CD14-positive monocyte (primary cell): ENCODE results near the gene GK. TPM values are rescaled to one million over a fixed set of nuclear protein-coding genes. Genes with fewer than 3 reads are reported as not detected.
"Not testable (repeated sequence)": the region's sequence is repeated elsewhere in the genome, so short reads cannot be mapped to it uniquely, and the experiment has no call there.

ENCODE experiments used
- DNase-seq, 3 donors: peaks; one replicate each; pipeline ENCODE4 v3.0.0-alpha.2; 2011 to 2022
- H2AFZ ChIP-seq: 2 replicates; pipeline ENCODE4 v1.6.0; 2012; ENCODE audit warnings: mild to moderate bottlenecking, low read depth, low read length, inconsistent platforms; ENCODE audit not compliant: insufficient read depth, poor library complexity, severe bottlenecking
- H3K27ac ChIP-seq, 2 donors: 1 replicate in 1 of 2; 2 replicates in 1 of 2; pipeline ENCODE4 v1.5.1; 2012 to 2013; ENCODE audit warnings: low read length in 2 of 2, control low read depth in 1 of 2, inconsistent platforms in 1 of 2, low read depth in 1 of 2, mild to moderate bottlenecking in 1 of 2
- H3K27me3 ChIP-seq, 2 donors: one replicate each; pipeline versions ENCODE4 v1.6.0 to v1.6.1; 2011 to 2013; ENCODE audit warnings: low read length in 2 of 2; ENCODE audit not compliant: control insufficient read depth in 2 of 2, insufficient read depth in 2 of 2
- H3K36me3 ChIP-seq, 2 donors: replicated peaks in 1 of 2; 1 replicate in 1 of 2; 2 replicates in 1 of 2; pipeline versions ENCODE4 v1.5.1 to v1.6.1; 2012 to 2013; ENCODE audit warnings: low read length in 2 of 2, control low read depth in 1 of 2, inconsistent platforms in 1 of 2, mild to moderate bottlenecking in 1 of 2; ENCODE audit not compliant: insufficient read depth in 2 of 2, control insufficient read depth in 1 of 2
- H3K4me1 ChIP-seq, 2 donors: 1 replicate in 1 of 2; 2 replicates in 1 of 2; pipeline versions ENCODE4 v1.5.1 to v1.6.1; 2012 to 2013; ENCODE audit warnings: low read length in 2 of 2, control low read depth in 1 of 2, inconsistent platforms in 1 of 2, mild to moderate bottlenecking in 1 of 2, moderate library complexity in 1 of 2; ENCODE audit not compliant: insufficient read depth in 2 of 2, control insufficient read depth in 1 of 2
- H3K4me2 ChIP-seq: replicated peaks from 2 replicates; pipeline ENCODE3; 2012; ENCODE audit warnings: low read length, moderate library complexity, mild to moderate bottlenecking; ENCODE audit not compliant: poor library complexity, severe bottlenecking; ENCODE audit errors: extremely low read depth
- H3K4me3 ChIP-seq, 3 experiments: fragments of 200-600 bp in 1 of 3; sonication (generic) in 1 of 3; replicated peaks in 1 of 3; 1 replicate in 2 of 3; 2 replicates in 1 of 3; pipeline ENCODE4 v1.5.1; 2011 to 2013; ENCODE audit warnings: low read length in 3 of 3, mild to moderate bottlenecking in 3 of 3, control low read depth in 2 of 3, low read depth in 2 of 3, inconsistent platforms in 1 of 3, moderate library complexity in 1 of 3
- H3K79me2 ChIP-seq: 2 replicates; pipeline ENCODE4 v1.6.0; 2012; ENCODE audit warnings: mild to moderate bottlenecking, control low read depth, inconsistent platforms, low read length, moderate library complexity; ENCODE audit not compliant: insufficient read depth
- H3K9ac ChIP-seq: 2 replicates; pipeline ENCODE4 v1.6.0; 2017; ENCODE audit warnings: low read length, mild to moderate bottlenecking; ENCODE audit not compliant: insufficient read depth, poor library complexity, severe bottlenecking
- H3K9me3 ChIP-seq, 2 donors: replicated peaks in 1 of 2; 1 replicate in 1 of 2; 2 replicates in 1 of 2; pipeline versions ENCODE4 v1.5.1 to v1.6.1; 2012 to 2013; ENCODE audit warnings: low read length in 2 of 2, control low read depth in 1 of 2; ENCODE audit not compliant: control insufficient read depth in 1 of 2, insufficient read depth in 1 of 2
- H4K20me1 ChIP-seq: 2 replicates; pipeline ENCODE4 v1.6.0; 2012; ENCODE audit warnings: mild to moderate bottlenecking, low read length, control low read depth, moderate library complexity; ENCODE audit not compliant: insufficient read depth
- H3K27ac Mint-ChIP-seq, 7 donors: one replicate each; pipeline ENCODE4 v1.8.0; 2020; ENCODE audit warnings: mild to moderate bottlenecking in 7 of 7, mixed read lengths in 7 of 7, moderate library complexity in 6 of 7, inconsistent platforms in 2 of 7
- H3K27me3 Mint-ChIP-seq, 3 donors: one replicate each; pipeline ENCODE4 v1.8.0; 2021 to 2022; ENCODE audit warnings: low read depth in 3 of 3, mild to moderate bottlenecking in 3 of 3, mixed read lengths in 3 of 3, moderate library complexity in 3 of 3, inconsistent platforms in 1 of 3
- H3K36me3 Mint-ChIP-seq, 2 donors: one replicate each; pipeline ENCODE4 v1.8.0; 2020; ENCODE audit warnings: mixed read lengths in 2 of 2, inconsistent platforms in 1 of 2, mild to moderate bottlenecking in 1 of 2
- H3K4me1 Mint-ChIP-seq: one replicate; pipeline ENCODE4 v1.8.0; 2020; ENCODE audit warnings: mild to moderate bottlenecking, mixed read lengths
- H3K4me3 Mint-ChIP-seq, 2 donors: one replicate each; pipeline ENCODE4 v1.8.0; 2020; ENCODE audit warnings: mild to moderate bottlenecking in 2 of 2, mixed read lengths in 2 of 2, moderate library complexity in 1 of 2
- H3K9me3 Mint-ChIP-seq, 7 donors: one replicate each; pipeline ENCODE4 v1.8.0; 2020 to 2022; ENCODE audit warnings: mixed read lengths in 7 of 7, mild to moderate bottlenecking in 6 of 7, moderate library complexity in 6 of 7, inconsistent platforms in 2 of 7
- CTCF ChIP-seq: fragments of 200-600 bp; IDR thresholded peaks from one replicate; pipeline ENCODE4 v1.8.0; 2022; ENCODE audit warnings: antibody characterized with exemption, mild to moderate bottlenecking
- WGBS: methylation state at CpG from one replicate; pipeline ENCODE4 v1.1.5; 2013; ENCODE audit warnings: missing lambda C conversion rate; ENCODE audit not compliant: insufficient coverage; 5-methylcytosine and 5-hydroxymethylcytosine counted together
- intact Hi-C, 2 donors: fragments of 100-400 bp; cut with micrococcal nuclease; formaldehyde crosslinking; loops; one replicate each; pipeline versions ENCODE4 v1.15.0 to v1.15.1; 2023
- polyA plus RNA-seq, 3 donors: library from polyadenylated mRNA; depleted of rRNA in 1 of 3; unstranded in 2 of 3; stranded (reverse) in 1 of 3; fragments of 300-500 nt in 2 of 3; fragments of >200 nt in 1 of 3; fragmentation: Illumina TruSeq in 2 of 3; gene quantifications; 1 replicate in 2 of 3; 2 replicates in 1 of 3; pipeline ENCODE4 v1.2.3, GENCODE V29; 2012 to 2021

Gene GK
- polyA plus RNA-seq, 3 donors, result 21.2 to 51.9 (median 41.0) TPM

GRCh38 chrX:30751497-30751896 is 98.3 kb downstream of the GK start:
- no peak for TF ChIP-seq CTCF
- H3K4me3 Mint-ChIP-seq, result no peak overlapping the region
- DNase-seq, result no peak
- Histone ChIP-seq H3K36me3 (no peaks in the 10 kb centered on the region), H3K27ac (no peak overlapping the region), H3K4me3 (no peak overlapping the region), H3K4me2 (no peak overlapping the region), H4K20me1 (no peaks in the 10 kb centered on the region), H2AFZ (no peak overlapping the region), H3K4me1 (no peaks in the 10 kb centered on the region), H3K27me3 (no peaks in the 10 kb centered on the region), H3K9ac (no peak overlapping the region), H3K9me3 (no peaks in the 10 kb centered on the region), H3K79me2 (no peaks in the 10 kb centered on the region)
- H3K36me3 Mint-ChIP-seq, result no peaks in the 10 kb centered on the region
- intact Hi-C loops, result no loop called here
- no CpG with 5 or more reads among the region's 3 CpGs for WGBS
- H3K27ac Mint-ChIP-seq, result no peak overlapping the region
- H3K27me3 Mint-ChIP-seq, result peaks cover 0 to 11% (median 0%) of the 10 kb centered on the region in 3 donors
- H3K4me1 Mint-ChIP-seq, result no peaks in the 10 kb centered on the region
- H3K9me3 Mint-ChIP-seq, result peaks cover 0 to 10% (median 3%) of the 10 kb centered on the region in 7 donors

DNA sequence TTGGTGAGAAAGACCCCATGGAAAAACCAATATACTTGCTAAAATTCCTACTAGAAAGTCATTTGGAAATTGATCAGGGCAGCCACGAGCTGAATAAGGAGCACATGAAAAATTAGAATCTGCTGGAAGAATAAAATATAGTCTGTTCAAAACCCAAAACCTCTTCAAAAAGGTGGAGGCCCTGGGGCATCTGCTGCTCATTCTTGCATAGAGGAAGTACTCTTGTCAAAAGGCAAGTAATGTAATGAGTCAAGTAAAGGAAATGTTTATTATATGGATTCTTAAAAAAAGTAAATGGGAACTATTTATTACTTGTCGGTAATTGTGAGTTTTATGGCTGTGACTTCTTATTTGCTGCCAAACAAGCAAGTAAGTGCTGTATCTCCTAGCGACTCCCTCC is 109.5 kb downstream of the GK start:
- Mint-ChIP-seq H3K4me1 (no peaks in the 10 kb centered on the region), H3K9me3 (peaks cover 0 to 12% (median 2%) of the 10 kb centered on the region in 7 donors), H3K27me3 (peaks cover 0 to 7% (median 1%) of the 10 kb centered on the region in 3 donors), H3K36me3 (no peaks in the 10 kb centered on the region), H3K4me3 (no peak overlapping the region), H3K27ac (no peak overlapping the region)
- Histone ChIP-seq H3K27ac (no peak overlapping the region), H3K9me3 (no peaks in the 10 kb centered on the region), H4K20me1 (no peaks in the 10 kb centered on the region), H3K4me2 (no peak overlapping the region), H2AFZ (no peak overlapping the region), H3K9ac (no peak overlapping the region), H3K4me1 (no peaks in the 10 kb centered on the region), H3K4me3 (no peak overlapping the region), H3K27me3 (no peaks in the 10 kb centered on the region), H3K79me2 (no peaks in the 10 kb centered on the region), H3K36me3 (no peaks in the 10 kb centered on the region)
- WGBS, result no CpG with 5 or more reads among the region's 3 CpGs
- no peak for DNase-seq
- intact Hi-C loops, result no loop called here
- TF ChIP-seq CTCF, result no peak

GRCh38 chrX:30773764-30774163 is 120.5 kb downstream of the GK start:
- H3K9ac ChIP-seq, H3K4me1 Mint-ChIP-seq, H2AFZ ChIP-seq, H3K4me3 Mint-ChIP-seq, DNase-seq, H3K27me3 ChIP-seq, H3K4me2 ChIP-seq, H3K27ac ChIP-seq, H3K36me3 Mint-ChIP-seq, H4K20me1 ChIP-seq, H3K36me3 ChIP-seq, H3K9me3 Mint-ChIP-seq, H3K4me3 ChIP-seq, H3K9me3 ChIP-seq, H3K79me2 ChIP-seq, H3K4me1 ChIP-seq, H3K27me3 Mint-ChIP-seq, H3K27ac Mint-ChIP-seq, intact Hi-C loops: not testable (repeated sequence)
- WGBS, result no CpG with 5 or more reads among the region's 7 CpGs
